Measurements from ENCODE around the gene SMIM13.
A peak's percentile ranks its signal among the peaks of the same experiment; 100 is the strongest.

The SMIM13 gene

DNA sequence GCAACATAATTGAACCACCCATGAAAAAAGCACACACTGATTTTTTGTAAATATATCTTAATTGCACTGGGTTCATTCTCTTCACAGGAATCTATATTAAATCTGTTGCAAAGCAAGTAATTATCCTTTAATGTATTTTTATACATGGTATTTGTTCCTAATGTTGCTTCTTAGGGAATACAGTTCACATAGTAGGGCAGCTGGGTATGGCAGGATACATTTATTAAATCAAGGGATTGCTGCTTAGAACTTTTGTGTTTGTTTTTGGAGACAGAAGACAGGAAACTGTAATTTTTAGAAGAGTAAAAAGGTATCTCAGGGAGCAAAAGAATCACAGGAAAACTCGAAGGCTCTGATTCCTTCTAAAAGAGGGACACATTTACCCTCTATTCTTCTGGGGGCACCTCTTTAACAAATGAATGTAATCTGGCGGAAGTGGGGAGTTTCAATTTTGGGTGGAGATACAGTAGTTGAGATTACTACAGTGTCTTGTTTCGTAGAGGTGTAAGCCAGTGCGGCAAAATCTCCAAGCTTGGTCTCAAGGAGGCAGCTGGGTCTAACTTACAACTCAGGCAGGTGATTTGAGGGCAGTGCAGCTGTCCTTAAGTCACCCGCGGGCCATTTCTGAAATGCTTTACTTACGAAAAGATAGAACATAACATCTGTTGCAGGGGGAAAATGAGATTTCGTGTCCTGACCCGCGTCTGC lies 812 bp upstream of the SMIM13 start:
- H3K4me3 ChIP-seq (ENCODE audit: low read depth, low read length), result peak overlapping the region; percentile 89
- no peak for DNase-seq (ENCODE audit: low read depth, low spot score)
- TF ChIP-seq, protein P1, sequence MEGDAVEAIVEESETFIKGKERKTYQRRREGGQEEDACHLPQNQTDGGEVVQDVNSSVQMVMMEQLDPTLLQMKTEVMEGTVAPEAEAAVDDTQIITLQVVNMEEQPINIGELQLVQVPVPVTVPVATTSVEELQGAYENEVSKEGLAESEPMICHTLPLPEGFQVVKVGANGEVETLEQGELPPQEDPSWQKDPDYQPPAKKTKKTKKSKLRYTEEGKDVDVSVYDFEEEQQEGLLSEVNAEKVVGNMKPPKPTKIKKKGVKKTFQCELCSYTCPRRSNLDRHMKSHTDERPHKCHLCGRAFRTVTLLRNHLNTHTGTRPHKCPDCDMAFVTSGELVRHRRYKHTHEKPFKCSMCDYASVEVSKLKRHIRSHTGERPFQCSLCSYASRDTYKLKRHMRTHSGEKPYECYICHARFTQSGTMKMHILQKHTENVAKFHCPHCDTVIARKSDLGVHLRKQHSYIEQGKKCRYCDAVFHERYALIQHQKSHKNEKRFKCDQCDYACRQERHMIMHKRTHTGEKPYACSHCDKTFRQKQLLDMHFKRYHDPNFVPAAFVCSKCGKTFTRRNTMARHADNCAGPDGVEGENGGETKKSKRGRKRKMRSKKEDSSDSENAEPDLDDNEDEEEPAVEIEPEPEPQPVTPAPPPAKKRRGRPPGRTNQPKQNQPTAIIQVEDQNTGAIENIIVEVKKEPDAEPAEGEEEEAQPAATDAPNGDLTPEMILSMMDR (IDR thresholded peaks at IDR 0.05; ENCODE audit: low read depth, low read length), result no peak
- in situ Hi-C loops (cut with HindIII; ENCODE audit: low sequenced_read_pairs), result no loop called here

DNA sequence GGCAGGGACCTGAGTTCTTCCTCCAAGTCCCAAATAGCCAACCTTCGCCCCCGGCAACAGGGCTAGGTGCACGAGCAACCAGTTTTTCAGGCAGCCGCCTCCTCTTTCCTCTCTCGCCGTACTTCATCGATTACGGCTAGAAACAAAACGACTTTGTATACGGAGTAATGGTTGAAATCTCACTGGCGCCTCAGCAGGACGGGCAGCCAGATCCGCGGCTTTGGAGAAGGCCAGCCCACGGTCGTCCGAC lies 333 bp upstream of the SMIM13 start:
- TF ChIP-seq, protein P1 (IDR thresholded peaks at IDR 0.05; ENCODE audit: low read depth, low read length), result no peak
- no peak for DNase-seq (ENCODE audit: low read depth, low spot score)
- H3K4me3 ChIP-seq (ENCODE audit: low read depth, low read length), result peak overlapping the region; percentile 89
- in situ Hi-C loops (cut with HindIII; ENCODE audit: low sequenced_read_pairs), result no loop called here

GRCh38 chr6:11094411-11094851 lies 797 bp downstream of the SMIM13 start:
- DNase-seq (ENCODE audit: low read depth, low spot score), result peak; percentile 61
- H3K4me3 ChIP-seq (ENCODE audit: low read depth, low read length), result peak overlapping the region; percentile 89
- in situ Hi-C loops (cut with HindIII; ENCODE audit: low sequenced_read_pairs), result no loop called here
- TF ChIP-seq, protein P1 (IDR thresholded peaks at IDR 0.05; ENCODE audit: low read depth, low read length), result no peak

- in situ Hi-C loops (cut with HindIII; ENCODE audit: low sequenced_read_pairs), result no loop called here
- peak overlapping the region; percentile 89 for H3K4me3 ChIP-seq (ENCODE audit: low read depth, low read length)
- DNase-seq (ENCODE audit: low read depth, low spot score), result no peak
- TF ChIP-seq, protein P1 (IDR thresholded peaks at IDR 0.05; ENCODE audit: low read depth, low read length), result no peak
These were observed 1.3 kb downstream of the SMIM13 start for GRCh38 chr6:11094941-11095340.

DNA sequence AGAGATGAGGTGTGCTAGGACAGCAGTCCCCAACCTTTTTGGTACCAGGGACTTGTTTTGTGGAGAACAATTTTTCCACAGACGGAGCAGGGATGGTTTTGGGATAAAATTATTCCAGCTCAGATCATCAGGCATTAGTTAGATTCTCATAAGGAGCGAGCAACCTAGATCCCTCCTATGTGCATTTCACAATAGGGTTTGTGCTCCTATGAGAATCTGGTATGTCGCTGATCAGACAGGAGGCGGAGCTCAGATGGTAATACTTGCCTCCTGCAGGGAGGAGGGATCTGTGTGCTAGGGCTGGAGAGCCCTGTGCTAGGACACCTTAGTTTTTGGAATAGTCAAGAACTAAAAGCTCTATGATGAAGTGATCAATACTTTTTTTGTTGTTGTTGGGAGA lies 2.5 kb downstream of the SMIM13 start:
- H3K4me3 ChIP-seq (ENCODE audit: low read depth, low read length), result no peak overlapping the region
- TF ChIP-seq, protein P1 (IDR thresholded peaks at IDR 0.05; ENCODE audit: low read depth, low read length), result no peak
- peak; percentile 55 for DNase-seq (ENCODE audit: low read depth, low spot score)
- in situ Hi-C loops (cut with HindIII; ENCODE audit: low sequenced_read_pairs), result no loop called here

DNA sequence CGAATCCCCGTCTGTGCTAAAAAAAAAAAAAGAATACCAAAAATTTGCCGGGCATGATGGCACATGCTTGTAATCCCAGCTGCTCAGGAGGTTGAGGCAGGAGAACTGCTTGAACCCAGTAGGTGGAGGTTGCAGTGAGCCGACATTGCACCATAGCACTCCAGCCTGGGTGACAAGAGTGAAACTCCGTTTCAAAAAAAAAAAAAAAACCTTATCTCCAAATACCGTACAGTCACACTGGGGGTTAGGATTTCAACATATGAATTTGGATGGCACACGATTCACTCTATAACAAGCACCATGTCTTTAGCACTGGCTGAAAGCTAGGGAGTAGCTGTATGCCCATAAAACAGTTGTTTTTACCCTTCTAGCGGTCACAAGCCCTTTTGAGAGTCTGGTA lies 3.8 kb downstream of the SMIM13 start:
- DNase-seq (ENCODE audit: low read depth, low spot score), result no peak
- H3K4me3 ChIP-seq (ENCODE audit: low read depth, low read length), result no peak overlapping the region
- TF ChIP-seq, protein P1 (IDR thresholded peaks at IDR 0.05; ENCODE audit: low read depth, low read length), result no peak
- in situ Hi-C loops (cut with HindIII; ENCODE audit: low sequenced_read_pairs), result no loop called here

Data from astrocyte of the spinal cord (primary cell).